ENCODE results near the gene TNPO3. TPM values are rescaled to one million over a fixed set of nuclear protein-coding genes. Genes with fewer than 3 reads are reported as not detected.

Gene TNPO3
- total and polyA plus RNA-seq, 10 of the 15 experiments (the other 5 are each of a cell fraction or from before 2014, with no cell fraction given): 17.6 to 91.8 (median 65.9) TPM

- H3K27ac ChIP-seq (ENCODE audit: control insufficient read depth, insufficient read depth): no peak overlapping the region
- ChIA-PET SMC1A (ENCODE audit: uncharacterized antibody, unreplicated experiment) (interaction anchor here (0.9 to 8.0 kb wide), 10 partner anchors 9 to 115 kb away, joined by 3 to 77 read pairs (median 24); no protein-coding TSS in a partner anchor), CTCF (interaction anchor here (0.7 to 3.1 kb wide), 4 partner anchors 8 to 45 kb away, joined by 5 to 14 read pairs (median 12); no protein-coding TSS in a partner anchor), RAD21 (ENCODE audit: unreplicated experiment) (interaction anchor here (0.9 to 3.2 kb wide), 5 partner anchors 33 to 116 kb away, joined by 3 to 32 read pairs (median 13); no protein-coding TSS in a partner anchor), POLR2A (interaction anchor here (0.6 to 4.8 kb wide), 6 partner anchors 9 to 992 kb away, joined by 3 to 42 read pairs (median 10); no protein-coding TSS in a partner anchor)
- FAIRE-seq: no peak
- H3K4me3 ChIP-seq: peak overlapping the region; percentile 97; the same call in 1 of the 2 replicates
- no peak for ATAC-seq
- no peak for DNase-seq (ENCODE audit: low read depth, low spot score)
- no peaks in the 10 kb centered on the region for H3K27me3 ChIP-seq (replicated peaks in 1 of 2; ENCODE audit: control insufficient read depth in 2 of 2, insufficient read depth in 2 of 2, low read length in 1 of 2)
- 96% methylated on average over 22 of the region's 22 CpGs for WGBS (ENCODE audit: insufficient coverage, insufficient replicate concordance, low lambda C conversion rate, missing lambda C conversion rate)
- H3K4me1 ChIP-seq (ENCODE audit: control insufficient read depth, insufficient read depth, low read length): peaks cover 5% of the 10 kb centered on the region
- TF ChIP-seq HDGF (IDR thresholded peaks at IDR 0.05): no peak
- TF ChIP-seq ZNF274 (IDR thresholded peaks at IDR 0.05; ENCODE audit: insufficient read depth, insufficient read length): no peak
- TF ChIP-seq KLF5 (IDR thresholded peaks at IDR 0.05; ENCODE audit: partially characterized antibody): no peak
- no peak for TF ChIP-seq KDM1A (IDR thresholded peaks at IDR 0.05; ENCODE audit: borderline replicate concordance)
- TF ChIP-seq SKIL (IDR thresholded peaks at IDR 0.05; ENCODE audit: low read depth, poor library complexity, severe bottlenecking): no peak
- no peak for TF ChIP-seq BCLAF1 (IDR thresholded peaks at IDR 0.05)
- no peak for TF ChIP-seq MEF2A (IDR thresholded peaks at IDR 0.05; ENCODE audit: insufficient read depth, low read depth, low read length)
- TF ChIP-seq ASH2L (IDR thresholded peaks at IDR 0.05; ENCODE audit: borderline replicate concordance, low read depth): no peak
- no peak for TF ChIP-seq ZNF24 (IDR thresholded peaks at IDR 0.05)
- no peak for TF ChIP-seq RFX5 (IDR thresholded peaks at IDR 0.05; ENCODE audit: low read depth, low read length)
- no peak for TF ChIP-seq FOXM1 (IDR thresholded peaks at IDR 0.05; ENCODE audit: low read depth, low read length)
- TF ChIP-seq IKZF2 (IDR thresholded peaks at IDR 0.05): no peak
- no peak for TF ChIP-seq SMARCA5 (IDR thresholded peaks at IDR 0.05)
- TF ChIP-seq NRF1 (conservative IDR thresholded peaks at IDR 0.05; ENCODE audit: low read depth, low read length): no peak
- H3K79me2 ChIP-seq (ENCODE audit: control insufficient read depth, insufficient read depth, low read length): peaks cover 44% of the 10 kb centered on the region
- intact Hi-C loops (cut with micrococcal nuclease; ENCODE audit: unreplicated experiment): loop anchor here (2.0 kb wide), 2 partner anchors 47 to 121 kb away; no protein-coding TSS in a partner anchor
- in situ Hi-C loops (cut with MboI): no loop called here
- H3K9ac ChIP-seq (ENCODE audit: control insufficient read depth, insufficient read depth, low read length): no peak overlapping the region
- peaks cover 0 to 8% of the 10 kb centered on the region in 2 experiments; a peak in 1 of 4 replicates for H3K36me3 ChIP-seq (ENCODE audit: control insufficient read depth in 2 of 2, insufficient read depth in 2 of 2, low read length in 1 of 2)
- H2AFZ ChIP-seq (ENCODE audit: control insufficient read depth, low read depth, low read length): no peak overlapping the region
- H4K20me1 ChIP-seq (ENCODE audit: control insufficient read depth, insufficient read depth): peaks cover 2% of the 10 kb centered on the region; the same call in 1 of the 2 replicates
- H3K9me3 ChIP-seq (replicated peaks; ENCODE audit: control insufficient read depth, insufficient read depth, low read length): no peaks in the 10 kb centered on the region
- BruUV-seq (replicated peaks): no TSS peak
- peak overlapping the region; percentile 80 for H3K4me2 ChIP-seq (ENCODE audit: control insufficient read depth, insufficient read depth)
Measured at GRCh38 chr7:129055861-129056464, 1.1 kb upstream of the TNPO3 start.
